Ovary (tissue), 9 donors: ENCODE data around the gene IL2. TPM values are rescaled to one million over a fixed set of nuclear protein-coding genes. Genes with fewer than 3 reads are reported as not detected.

Experiments
- DNase-seq, 5 donors: peaks; one replicate each; pipeline ENCODE4 v3.0.0-alpha.2; 2019 to 2020
- H3K27ac ChIP-seq, 2 donors: fragments of 200-600 bp; one replicate each; pipeline versions ENCODE4 v1.5.1 to v1.8.0; 2019 to 2022
- H3K27me3 ChIP-seq: fragments of 200-600 bp; one replicate; pipeline ENCODE4 v1.8.0; 2022
- H3K36me3 ChIP-seq: fragments of 200-600 bp; sonication (generic); one replicate; pipeline ENCODE4 v1.5.1; 2019
- H3K4me1 ChIP-seq: one replicate; pipeline ENCODE4 v1.8.1; 2013; ENCODE audit warnings: mild to moderate bottlenecking, moderate library complexity; ENCODE audit not compliant: insufficient read depth
- H3K4me3 ChIP-seq: fragments of 200-600 bp; sonication (generic); one replicate; pipeline ENCODE4 v1.5.1; 2017
- H3K9me3 ChIP-seq, 2 donors: fragments of 200-600 bp in 1 of 2; sonication (generic) in 1 of 2; one replicate each; pipeline versions ENCODE4 v1.5.1 to v1.8.1; 2013 to 2019; ENCODE audit warnings: mild to moderate bottlenecking in 1 of 2, moderate library complexity in 1 of 2
- EP300 ChIP-seq: sonication (generic); formaldehyde crosslinking; IDR thresholded peaks from one replicate; pipeline ENCODE4 v1.6.1; 2017; ENCODE audit warnings: antibody characterized with exemption
- POLR2A ChIP-seq: fragments of 450-650 bp; IDR thresholded peaks from one replicate; pipeline ENCODE4 v1.6.1; 2017; ENCODE audit warnings: antibody characterized with exemption, mild to moderate bottlenecking, moderate library complexity
- WGBS, 3 donors: extraction: QIAGEN DNeasy Blood & Tissue Kit in 1 of 3; methylation state at CpG; one replicate each; pipeline versions ENCODE4 v1.1.5 to v1.1.7; 2013 to 2017; 5-methylcytosine and 5-hydroxymethylcytosine counted together
- intact Hi-C, 4 donors: fragments of 100-400 bp; cut with DNase I; formaldehyde crosslinking; loops; one replicate each; pipeline versions ENCODE4 v1.11.0 to v1.15.1; 2022 to 2023
- polyA plus RNA-seq, 2 donors: library from polyadenylated mRNA; stranded (reverse); fragments of 200-250 nt in 1 of 2; fragments of 350-450 nt in 1 of 2; fragmentation: Illumina TruSeq in 1 of 2; extraction: RNeasy Lipid Tissue Mini Kit (QIAGEN cat#74804) in 1 of 2; gene quantifications; one replicate each; pipeline ENCODE4 v1.2.3, GENCODE V29; 2013 to 2014
- total RNA-seq, 7 donors: library from RNA; depleted of rRNA in 2 of 7; stranded (reverse); fragments of >200 nt in 2 of 7; fragmentation: NEBNext Ultra II Directional in 3 of 7; extraction: Animal tissue kit (Norgen Biotek cat#: 25700) in 3 of 7; gene quantifications; one replicate each; pipeline versions ENCODE4 v1.1.0 to v1.2.4, GENCODE V29; 2016 to 2023
- TF ChIP-seq, protein P1 (sequence below), 3 donors: fragments of 450-650 bp in 2 of 3; fragments of 200-600 bp in 1 of 3; IDR thresholded peaks; one replicate each; pipeline versions ENCODE4 v1.5.1 to v1.8.0; 2016 to 2022; ENCODE audit warnings: antibody characterized with exemption in 3 of 3, mild to moderate bottlenecking in 1 of 3
- donor health status: DM: no; HTN: no; CAD: no; lungs with moderate emphysema.
- donor health status: DM: no; HTN: no; CAD: no.
- donor health status: Bipolar disorder and iron deficiency.
- donor health status: DM: yes; HTN: yes; CAD: no.
- donor health status: DM: no; HTN: no; CAD: no.
- donor health status: DM: yes; HTN: yes; CAD: no.

The IL2 gene
- total and polyA plus RNA-seq, 9 donors = 2.3 TPM; not detected in 8

DNA sequence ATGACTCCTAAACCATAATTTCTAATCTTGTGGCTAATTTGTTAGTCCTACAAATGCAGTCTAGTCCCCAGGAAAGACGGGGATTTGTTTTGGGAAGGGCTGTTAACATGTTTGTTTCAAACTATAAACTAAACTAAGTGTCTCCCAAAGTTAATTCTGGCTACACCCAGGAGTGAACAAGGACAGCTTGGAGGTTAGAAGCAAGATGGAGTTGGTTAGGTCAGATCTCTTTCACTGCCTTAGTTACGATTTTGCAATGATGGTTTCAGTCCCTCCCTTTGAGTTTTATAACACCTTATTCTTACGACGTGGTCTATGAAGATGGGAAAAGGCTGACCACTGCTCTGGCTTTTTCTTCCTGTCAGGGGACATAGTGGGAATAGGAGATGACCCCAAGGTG lies 27.0 kb upstream of the IL2 start:
- H3K9me3 ChIP-seq = no peaks in the 10 kb centered on the region

DNA sequence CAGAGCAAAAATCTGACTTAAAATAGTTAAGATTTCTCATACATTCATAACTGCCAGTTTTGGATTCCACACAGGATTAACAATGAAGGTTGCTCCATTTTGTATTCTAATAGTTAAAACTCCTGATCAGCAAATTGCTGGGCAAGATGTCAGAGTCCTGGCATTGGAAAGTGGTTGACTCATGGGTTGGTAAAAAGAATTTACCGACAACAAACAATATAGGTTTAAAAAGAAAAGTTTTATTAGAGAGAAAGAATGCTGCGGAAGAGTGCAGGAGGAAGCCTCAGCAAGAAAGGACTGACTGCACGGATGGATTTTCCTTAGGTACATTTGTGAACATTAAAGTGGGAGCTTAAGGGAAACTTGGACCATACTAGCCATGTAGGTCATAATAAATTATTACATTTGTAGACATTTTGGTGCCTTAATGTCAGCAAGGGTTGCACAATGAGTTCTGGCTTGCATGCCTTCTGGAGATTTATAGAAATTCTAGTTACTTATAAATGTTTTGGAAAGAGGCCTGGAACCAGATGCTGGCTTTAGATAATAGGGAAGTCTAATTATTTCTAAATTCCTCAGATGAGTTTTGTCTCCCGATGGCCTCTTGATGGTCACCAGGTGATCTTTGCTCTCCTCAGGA lies 25.4 kb upstream of the IL2 start:
- 72 to 86% (median 81%) methylated on average over 4 of the region's 4 CpGs for WGBS, 3 donors
- intact Hi-C loops = no loop called here
- no peak for TF ChIP-seq POLR2A
- no peak for TF ChIP-seq EP300
- TF ChIP-seq, protein P1, sequence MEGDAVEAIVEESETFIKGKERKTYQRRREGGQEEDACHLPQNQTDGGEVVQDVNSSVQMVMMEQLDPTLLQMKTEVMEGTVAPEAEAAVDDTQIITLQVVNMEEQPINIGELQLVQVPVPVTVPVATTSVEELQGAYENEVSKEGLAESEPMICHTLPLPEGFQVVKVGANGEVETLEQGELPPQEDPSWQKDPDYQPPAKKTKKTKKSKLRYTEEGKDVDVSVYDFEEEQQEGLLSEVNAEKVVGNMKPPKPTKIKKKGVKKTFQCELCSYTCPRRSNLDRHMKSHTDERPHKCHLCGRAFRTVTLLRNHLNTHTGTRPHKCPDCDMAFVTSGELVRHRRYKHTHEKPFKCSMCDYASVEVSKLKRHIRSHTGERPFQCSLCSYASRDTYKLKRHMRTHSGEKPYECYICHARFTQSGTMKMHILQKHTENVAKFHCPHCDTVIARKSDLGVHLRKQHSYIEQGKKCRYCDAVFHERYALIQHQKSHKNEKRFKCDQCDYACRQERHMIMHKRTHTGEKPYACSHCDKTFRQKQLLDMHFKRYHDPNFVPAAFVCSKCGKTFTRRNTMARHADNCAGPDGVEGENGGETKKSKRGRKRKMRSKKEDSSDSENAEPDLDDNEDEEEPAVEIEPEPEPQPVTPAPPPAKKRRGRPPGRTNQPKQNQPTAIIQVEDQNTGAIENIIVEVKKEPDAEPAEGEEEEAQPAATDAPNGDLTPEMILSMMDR (IDR thresholded peaks at IDR 0.05) = no peak

More for the DNA sequence above, 27.0 kb upstream of the IL2 start:
- 58 to 63% (median 58%) methylated on average over 4 of the region's 4 CpGs for WGBS, 3 donors
- no peak for DNase-seq
- Histone ChIP-seq H3K36me3 (no peaks in the 10 kb centered on the region), H3K4me3 (no peak overlapping the region), H3K27me3 (no peaks in the 10 kb centered on the region), H3K4me1 (no peaks in the 10 kb centered on the region), H3K27ac (no peak overlapping the region)
- intact Hi-C loops = no loop called here
- no peak for TF ChIP-seq EP300
- TF ChIP-seq, protein P1 (IDR thresholded peaks at IDR 0.05) = no peak
- no peak for TF ChIP-seq POLR2A

DNA sequence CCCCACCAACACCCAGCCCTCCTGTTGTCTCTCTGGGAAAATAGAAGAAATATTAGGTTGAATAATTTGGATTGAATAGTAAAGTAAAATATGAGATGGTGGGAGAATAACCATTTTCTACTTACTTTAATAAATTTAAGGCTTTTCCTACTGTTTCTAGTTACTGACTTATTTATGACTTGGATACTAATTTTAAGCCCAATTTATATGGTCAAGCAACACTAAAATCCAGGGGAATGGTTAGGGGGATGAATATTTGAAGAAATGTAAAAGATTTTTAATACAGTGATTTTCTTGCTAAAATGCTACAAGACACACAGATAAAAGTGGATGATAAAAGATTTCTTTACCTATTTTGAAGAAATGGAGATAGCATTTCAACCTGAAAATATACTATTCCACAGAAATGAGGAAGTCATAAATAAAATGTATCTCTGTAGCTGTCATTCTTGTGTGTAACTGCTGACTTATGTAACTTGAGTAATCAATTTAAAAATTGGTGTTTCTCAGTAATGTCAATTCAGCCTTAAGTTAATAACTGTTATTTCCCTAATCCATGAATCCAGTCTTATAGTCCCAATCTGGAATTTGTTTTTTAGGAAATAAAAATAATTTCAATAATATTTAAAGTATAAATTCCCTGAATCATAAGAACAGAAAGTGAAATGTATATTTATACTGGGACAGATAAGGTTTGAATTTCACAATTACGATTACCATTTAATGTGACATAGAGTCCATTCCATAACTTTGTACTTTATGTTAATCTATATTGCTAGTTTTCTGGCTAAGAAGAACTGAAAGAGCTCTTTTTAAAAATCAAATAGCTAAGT lies 24.3 kb upstream of the IL2 start:
- no peaks in the 10 kb centered on the region for H3K27me3 ChIP-seq
- H3K27ac ChIP-seq = no peak overlapping the region
- H3K4me3 ChIP-seq = no peak overlapping the region
- 89 to 97% (median 94%) methylated on average over 1 of the region's 1 CpG for WGBS, 3 donors
- no peaks in the 10 kb centered on the region for H3K4me1 ChIP-seq
- no peaks in the 10 kb centered on the region for H3K9me3 ChIP-seq
- intact Hi-C loops = no loop called here
- TF ChIP-seq, protein P1 (IDR thresholded peaks at IDR 0.05) = no peak
- TF ChIP-seq POLR2A (no peak), EP300 (no peak)
- no peak for DNase-seq
- no peaks in the 10 kb centered on the region for H3K36me3 ChIP-seq

More for the DNA sequence above, 25.4 kb upstream of the IL2 start:
- Histone ChIP-seq H3K27me3 (no peaks in the 10 kb centered on the region), H3K36me3 (no peaks in the 10 kb centered on the region), H3K4me3 (no peak overlapping the region), H3K27ac (no peak overlapping the region), H3K4me1 (no peaks in the 10 kb centered on the region), H3K9me3 (no peaks in the 10 kb centered on the region)
- no peak for DNase-seq

DNA sequence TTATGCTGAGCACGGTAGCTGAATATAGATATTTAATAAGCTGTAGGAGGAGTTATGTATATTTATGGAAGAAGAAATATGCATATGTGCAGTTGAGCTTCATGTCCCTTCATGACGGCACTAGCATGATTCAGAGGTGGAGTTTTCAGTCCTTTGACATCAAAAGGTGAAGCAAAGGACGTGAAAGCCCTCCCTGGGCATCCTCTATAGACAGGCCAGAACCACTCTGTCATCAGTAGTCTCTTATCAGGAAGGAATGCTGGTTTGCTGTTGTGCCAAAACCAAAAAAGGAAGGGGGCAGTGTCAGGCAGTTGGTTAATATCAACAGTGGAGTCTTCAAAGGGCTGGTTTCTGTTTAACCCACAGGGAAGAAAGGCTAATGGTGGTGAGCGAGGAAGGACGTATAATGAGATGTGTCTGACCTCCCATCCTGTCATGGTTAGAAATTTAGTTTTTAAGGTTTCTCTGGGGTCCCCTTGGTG lies 23.5 kb upstream of the IL2 start:
- no peaks in the 10 kb centered on the region for H3K4me1 ChIP-seq
- DNase-seq = no peak
- H3K27ac ChIP-seq = no peak overlapping the region
- intact Hi-C loops = loop anchor here in 1 of 4 donors (5.0 kb wide), 1 partner anchor 422 kb away; no protein-coding TSS in a partner anchor
- no peaks in the 10 kb centered on the region for H3K27me3 ChIP-seq
- no peak for TF ChIP-seq POLR2A
- TF ChIP-seq EP300 = no peak
- TF ChIP-seq, protein P1 (IDR thresholded peaks at IDR 0.05) = no peak
- WGBS, 3 donors = 20 to 27% (median 22%) methylated on average over 5 of the region's 5 CpGs
- no peaks in the 10 kb centered on the region for H3K36me3 ChIP-seq
- H3K4me3 ChIP-seq = no peak overlapping the region
- no peaks in the 10 kb centered on the region for H3K9me3 ChIP-seq
